HG03108 (cell line): ENCODE data around the gene PLXNC1.

ENCODE experiments used
- ATAC-seq: cut with Tn5 transposase; IDR thresholded peaks from one replicate; pipeline ENCODE4 v1.9.1; 2021; ENCODE audit warnings: moderate library complexity; ENCODE audit not compliant: unreplicated experiment

PLXNC1 gene

GRCh38 chr12:94263011-94263811 is 114.8 kb downstream of the PLXNC1 start:
- peak; percentile 31 for ATAC-seq

GRCh38 chr12:94263905-94264561 is 115.7 kb downstream of the PLXNC1 start:
- no peak for ATAC-seq

GRCh38 chr12:94264736-94265485 is 116.5 kb downstream of the PLXNC1 start:
- ATAC-seq: no peak

- ATAC-seq: no peak
Measured at GRCh38 chr12:94265539-94265938, 117.2 kb downstream of the PLXNC1 start.

- ATAC-seq: no peak
Measured at GRCh38 chr12:94265966-94266745, 117.8 kb downstream of the PLXNC1 start.

GRCh38 chr12:94266796-94267536 is 118.6 kb downstream of the PLXNC1 start:
- ATAC-seq: no peak

GRCh38 chr12:94267537-94267872 is 119.1 kb downstream of the PLXNC1 start:
- no peak for ATAC-seq

GRCh38 chr12:94267921-94268471 is 119.6 kb downstream of the PLXNC1 start:
- ATAC-seq: no peak

- ATAC-seq: no peak
Measured at GRCh38 chr12:94269316-94269999, 121.1 kb downstream of the PLXNC1 start.

- no peak for ATAC-seq
Measured at GRCh38 chr12:94271351-94271750, 123.0 kb downstream of the PLXNC1 start.

GRCh38 chr12:94272280-94272679 is 123.9 kb downstream of the PLXNC1 start:
- ATAC-seq: no peak

GRCh38 chr12:94273272-94273671 is 124.9 kb downstream of the PLXNC1 start:
- ATAC-seq: no peak

GRCh38 chr12:94276725-94277124 is 128.3 kb downstream of the PLXNC1 start:
- no peak for ATAC-seq

- ATAC-seq: no peak
Measured at GRCh38 chr12:94277426-94278000, 129.1 kb downstream of the PLXNC1 start.

GRCh38 chr12:94280063-94280462 is 131.7 kb downstream of the PLXNC1 start:
- no peak for ATAC-seq

- no peak for ATAC-seq
Measured at GRCh38 chr12:94282675-94283074, 134.3 kb downstream of the PLXNC1 start.

GRCh38 chr12:94284046-94284445 is 135.7 kb downstream of the PLXNC1 start:
- no peak for ATAC-seq

GRCh38 chr12:94284859-94285258 is 136.5 kb downstream of the PLXNC1 start:
- ATAC-seq: no peak

- ATAC-seq: no peak
Measured at GRCh38 chr12:94285943-94286582, 137.7 kb downstream of the PLXNC1 start.
